Endometrium (tissue), 2 donors: ENCODE results near the gene GCC1.

ENCODE experiments used
- FAIRE-seq: peaks from 2 replicates; lab custom pipeline; 2012; peaks lifted over from hg19 to GRCh38; lab: Jason Lieb, UNC
- donor health status: control.
- donor health status: control.

GCC1 gene

DNA sequence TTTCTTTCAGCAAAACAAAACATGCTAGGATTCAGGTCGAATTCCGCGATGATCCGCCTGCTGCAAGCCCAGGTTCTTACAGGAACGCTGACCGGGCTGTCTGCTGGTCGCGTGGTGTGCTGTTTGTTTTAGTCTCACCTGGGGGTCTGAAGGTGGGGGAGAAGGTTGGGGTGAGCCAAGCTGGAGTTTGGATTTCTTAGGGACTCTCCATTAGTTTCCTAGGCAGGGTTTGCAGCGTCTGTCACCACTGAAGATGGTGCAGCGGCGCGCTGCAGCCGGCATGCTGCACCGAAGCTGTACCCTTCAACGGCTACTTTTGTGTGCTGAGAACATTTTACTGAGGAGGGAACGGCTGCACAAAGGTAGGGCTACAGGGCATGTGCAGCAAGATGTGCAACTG lies 48.7 kb downstream of the GCC1 start:
- FAIRE-seq: no peak

DNA sequence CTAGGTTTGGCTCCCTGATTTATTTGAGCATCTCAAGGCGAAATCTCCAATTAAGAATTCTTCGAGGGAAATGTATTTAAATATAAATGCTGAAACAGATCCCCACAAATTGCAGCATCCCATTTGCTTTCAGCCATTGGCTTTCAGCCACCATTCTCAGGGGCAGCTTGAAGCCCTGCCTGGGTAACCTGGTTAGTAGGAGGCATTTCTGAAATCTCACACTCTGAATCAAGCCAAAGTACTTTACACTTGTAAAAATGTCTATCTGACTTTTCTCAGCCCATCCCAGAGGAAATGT lies 49.1 kb downstream of the GCC1 start:
- FAIRE-seq: no peak

DNA sequence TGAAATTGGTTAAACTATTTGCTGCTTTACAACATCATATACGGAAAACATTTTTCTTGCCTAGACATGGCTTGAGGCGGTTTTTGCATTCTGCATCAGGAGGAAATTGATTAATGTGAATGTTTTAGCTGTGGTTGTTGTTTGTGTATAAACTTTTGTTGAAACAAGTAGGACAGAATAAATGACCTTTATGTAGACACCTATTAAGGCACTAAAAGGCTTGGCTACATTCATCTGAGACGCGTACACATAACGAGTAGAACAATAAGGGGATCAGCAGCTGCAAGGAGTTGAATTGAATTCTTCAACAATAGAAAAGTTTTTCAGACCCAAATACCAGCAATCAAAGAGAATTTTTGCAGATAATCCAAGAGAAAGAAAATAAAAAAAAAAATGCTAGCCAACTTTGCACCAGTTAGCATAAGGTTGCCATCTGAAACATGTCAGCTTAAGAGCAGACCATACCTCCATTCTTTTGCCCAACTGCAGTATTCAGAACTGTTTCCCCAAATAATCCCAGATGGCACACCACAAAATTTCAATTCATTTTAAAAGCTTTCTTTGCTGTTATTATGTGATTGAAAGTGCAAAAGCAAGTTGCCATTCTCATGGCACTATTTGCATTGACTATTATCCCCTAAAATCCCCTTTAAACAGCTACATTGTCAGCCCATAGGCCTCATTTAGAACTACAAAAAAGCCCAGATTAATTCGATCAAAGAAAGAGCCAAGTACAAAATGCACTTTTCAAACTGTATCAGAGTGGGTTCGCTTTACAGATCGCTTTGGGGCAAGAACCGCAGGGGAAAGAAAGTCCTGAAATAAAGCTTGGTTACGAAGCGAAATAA lies 49.6 kb downstream of the GCC1 start:
- FAIRE-seq: no peak

DNA sequence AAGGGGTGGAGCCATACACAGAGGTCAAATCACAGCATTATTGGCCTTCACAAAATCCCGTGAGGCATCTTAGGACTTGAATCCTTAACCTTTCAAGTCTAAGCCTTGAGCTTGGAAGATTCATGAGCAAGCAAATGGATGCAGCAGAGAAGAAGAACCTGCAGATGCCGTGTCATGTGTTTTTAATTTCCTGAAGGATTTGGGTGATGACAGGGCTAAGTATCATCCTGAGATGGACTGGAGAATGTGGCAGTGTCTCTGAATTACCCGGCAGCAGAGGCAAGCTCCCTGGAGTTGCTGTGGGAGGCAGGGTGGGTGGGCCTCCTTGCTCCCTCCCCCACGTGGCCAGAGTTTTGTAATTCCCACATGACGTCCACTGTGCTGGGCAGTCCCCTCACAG lies 50.8 kb downstream of the GCC1 start:
- FAIRE-seq: no peak

DNA sequence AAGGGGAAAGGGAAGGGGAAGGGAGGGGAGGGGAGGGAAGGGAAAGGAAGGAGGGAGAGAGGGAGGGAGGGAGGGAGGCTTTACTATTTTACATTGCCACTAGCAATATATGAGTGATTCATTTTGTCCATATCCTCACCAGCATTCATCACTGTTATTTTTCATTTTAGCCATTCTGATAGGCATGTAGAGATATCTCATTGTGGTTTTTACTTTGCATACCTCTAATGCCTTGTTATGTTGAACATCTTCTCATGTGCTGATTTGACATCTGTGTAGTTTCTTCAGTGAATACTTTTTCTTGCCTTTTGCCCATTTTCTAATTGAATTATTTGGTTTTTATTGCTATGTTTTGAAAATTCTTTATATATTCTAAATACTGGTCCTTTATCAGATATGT lies 52.7 kb downstream of the GCC1 start:
- FAIRE-seq: no peak

DNA sequence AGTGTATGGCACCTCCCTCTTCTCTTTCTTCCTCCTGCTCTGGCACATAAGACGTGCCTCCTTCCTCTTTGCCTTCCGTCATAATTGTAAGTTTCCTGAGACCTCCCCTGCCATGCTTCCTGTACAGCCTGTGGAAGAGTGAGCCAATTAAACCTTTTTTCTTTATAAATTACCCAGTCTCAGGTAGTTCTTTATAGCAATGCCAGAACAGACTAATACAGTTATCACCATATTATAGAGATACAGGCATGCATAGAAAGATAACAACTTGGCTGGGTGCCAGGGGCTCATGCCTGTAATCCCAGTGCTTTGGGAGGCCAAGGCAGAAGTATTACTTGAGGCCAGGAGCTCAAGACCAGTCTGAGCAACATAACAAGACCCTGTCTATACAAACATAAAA lies 53.2 kb downstream of the GCC1 start:
- FAIRE-seq: no peak
